T-helper 2 cell (primary cell): ENCODE data around the gene DPYSL3.

Source experiments
- DNase-seq, 5 experiments: peaks; one replicate each; pipeline versions ENCODE4 v3.0.0 to v3.0.0-alpha.2; 2012 to 2022

DPYSL3 gene

DNA sequence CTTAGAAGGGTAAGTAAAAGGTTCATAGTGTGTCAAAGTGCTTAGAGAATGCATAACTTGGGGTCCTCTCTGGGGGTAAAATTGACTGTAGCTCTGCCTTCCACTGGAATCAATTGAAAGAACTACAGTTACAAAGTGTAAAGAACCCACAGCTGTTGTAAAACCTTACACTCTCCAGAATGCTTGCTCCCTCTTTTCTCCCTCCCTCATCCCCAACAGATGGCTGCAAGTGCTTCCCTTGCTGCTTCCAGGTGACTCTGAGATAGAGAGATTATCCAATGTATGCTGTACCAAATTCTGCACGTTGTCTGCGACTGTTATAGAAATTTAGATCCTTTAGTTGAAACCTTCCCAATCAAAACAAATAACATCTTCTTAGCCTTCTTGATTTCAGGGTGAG is 149.1 kb downstream of the DPYSL3 start:
- DNase-seq = no peak

- no peak for DNase-seq
Observed at GRCh38 chr5:147359581-147359980, 150.3 kb downstream of the DPYSL3 start.

- no peak for DNase-seq
Observed at GRCh38 chr5:147359101-147359500, 150.8 kb downstream of the DPYSL3 start.

DNA sequence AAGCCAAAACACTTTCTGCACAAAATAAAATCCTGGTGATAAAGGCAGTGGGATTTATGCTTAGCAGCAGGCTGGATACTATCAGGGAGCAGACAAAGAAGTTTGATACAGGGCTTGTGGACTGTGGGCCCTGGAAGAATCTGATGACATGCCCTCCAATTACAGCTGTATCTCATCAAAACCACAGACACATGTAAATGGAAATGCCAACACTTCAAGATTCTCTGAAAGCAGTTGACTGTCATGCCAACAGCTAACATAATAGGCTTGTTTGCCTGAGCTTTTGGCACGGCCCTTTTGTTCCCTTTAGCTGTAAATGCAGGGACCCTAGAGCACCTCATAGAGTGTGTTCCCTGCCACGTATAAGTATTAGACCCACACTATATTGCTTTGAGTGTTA is 160.6 kb downstream of the DPYSL3 start:
- DNase-seq = no peak

- DNase-seq = no peak
Observed at GRCh38 chr5:147348451-147348850, 161.4 kb downstream of the DPYSL3 start.

DNA sequence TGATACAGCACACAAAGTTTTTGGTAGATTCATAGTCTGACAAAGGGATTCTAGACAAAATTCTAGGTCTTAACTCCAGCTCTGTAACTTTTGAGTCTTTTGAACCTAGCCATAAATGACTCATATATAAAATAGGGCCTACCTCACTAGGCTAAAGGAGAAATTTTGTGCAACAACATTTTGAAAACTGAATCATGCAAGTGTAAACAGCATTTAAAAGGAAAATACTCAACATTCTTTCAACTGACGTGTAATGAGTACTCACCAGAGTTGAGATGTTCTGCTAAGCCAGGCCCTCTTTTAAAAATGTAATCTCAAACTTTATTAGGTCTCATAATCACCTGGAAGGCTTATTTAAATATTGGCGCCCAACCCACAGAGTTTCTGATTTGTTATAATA is 161.8 kb downstream of the DPYSL3 start:
- no peak for DNase-seq

- no peak for DNase-seq
Observed at GRCh38 chr5:147346006-147346561, 163.8 kb downstream of the DPYSL3 start.

- DNase-seq = no peak
Observed at GRCh38 chr5:147344861-147345260, 165.0 kb downstream of the DPYSL3 start.

DNA sequence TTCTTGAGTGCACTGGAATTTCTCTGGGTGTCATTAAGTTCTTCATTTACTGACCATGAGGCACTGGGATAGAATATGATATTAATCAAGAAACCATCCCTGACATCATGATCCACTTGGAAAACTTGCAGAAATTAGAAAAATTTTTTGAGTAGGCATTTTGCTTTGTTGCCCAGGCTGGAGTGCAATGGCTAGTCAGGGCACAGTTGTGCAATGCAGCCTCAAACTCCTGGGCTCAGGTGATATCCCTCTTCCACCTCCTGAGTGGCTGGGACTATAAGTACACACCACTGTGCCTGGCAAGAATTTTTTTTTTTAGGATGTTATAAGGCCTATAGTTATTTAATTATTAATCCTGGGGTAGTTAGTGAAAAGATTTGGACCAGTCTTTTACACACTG is 168.5 kb downstream of the DPYSL3 start:
- DNase-seq = no peak

GRCh38 chr5:147340941-147341340 is 168.9 kb downstream of the DPYSL3 start:
- DNase-seq = no peak
